Fibroblast of peridontal ligament (primary cell): ENCODE data around the gene PKP2.

Source experiments
- DNase-seq: peaks from one replicate; pipeline ENCODE4 v3.0.0-alpha.2; 2010; ENCODE audit errors: extremely low read depth

Gene PKP2

GRCh38 chr12:32896432-32897280 is at the start of gene PKP2:
TSS of gene PKP2 (minus strand) at chr12:32896777. CDS start at chr12:32896731, 46 bp downstream.
- no peak for DNase-seq

DNA sequence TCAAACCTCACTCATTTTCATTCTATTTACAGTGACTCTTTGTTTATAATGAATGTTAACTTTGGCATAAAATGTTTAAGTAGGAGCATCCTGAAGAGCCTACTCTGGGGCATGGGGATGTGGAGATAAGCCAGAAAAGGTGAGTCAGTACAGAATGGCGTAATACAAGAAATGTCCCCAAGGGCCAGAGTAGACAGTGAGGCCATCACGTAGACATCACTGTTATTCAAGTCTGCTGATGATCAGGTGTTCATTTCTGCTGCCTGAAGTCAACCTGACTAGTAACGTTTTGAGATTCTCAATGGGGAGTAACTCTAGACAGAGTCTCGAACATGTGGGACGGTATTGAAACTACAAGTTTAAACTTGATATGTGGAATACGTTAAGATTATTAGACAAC is 47.6 kb upstream of the PKP2 start:
- no peak for DNase-seq

DNA sequence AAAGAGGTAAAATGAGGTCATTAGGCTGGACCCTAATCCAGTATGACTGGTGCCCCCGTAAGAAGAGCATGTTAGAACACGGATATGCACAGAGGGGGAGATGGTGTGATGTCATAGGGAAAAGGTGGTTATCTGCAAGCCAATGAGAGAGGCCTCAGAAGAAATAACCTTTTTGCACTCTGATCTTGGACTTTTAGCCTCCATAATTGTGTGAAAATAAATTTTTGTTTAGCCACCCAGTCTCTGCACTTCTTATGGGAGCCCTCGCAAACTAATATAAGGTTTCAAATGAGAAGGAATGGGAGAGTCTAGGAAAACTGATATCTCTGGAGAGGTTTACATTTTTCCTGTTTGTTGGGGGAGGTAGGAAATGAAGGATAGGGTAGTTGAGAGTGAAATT is 43.2 kb upstream of the PKP2 start:
- DNase-seq, result no peak

GRCh38 chr12:32926963-32927362 is 30.4 kb upstream of the PKP2 start:
- no peak for DNase-seq

- no peak for DNase-seq
These were observed 29.8 kb upstream of the PKP2 start for GRCh38 chr12:32926356-32926755.

GRCh38 chr12:32922546-32923297 is 26.1 kb upstream of the PKP2 start:
- DNase-seq, result no peak

DNA sequence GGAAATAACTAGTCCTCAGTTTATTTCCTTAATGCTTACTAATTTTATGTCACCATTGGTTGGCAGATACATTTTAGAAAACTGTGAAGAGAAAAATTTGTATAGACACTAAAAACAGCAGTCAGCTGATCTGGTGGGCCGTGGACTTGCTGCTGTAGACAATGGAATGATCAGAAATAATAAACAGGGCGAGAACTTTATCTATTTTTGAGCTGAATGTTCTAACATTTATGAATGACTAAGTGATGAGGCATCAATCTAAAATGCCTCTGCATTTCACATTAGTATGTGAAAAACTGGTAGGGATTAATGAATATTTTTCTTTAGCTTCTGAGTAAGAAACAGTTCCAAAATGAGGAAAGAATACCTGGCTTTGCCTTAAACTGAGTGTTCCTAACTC is 24.8 kb upstream of the PKP2 start:
- DNase-seq, result no peak

DNA sequence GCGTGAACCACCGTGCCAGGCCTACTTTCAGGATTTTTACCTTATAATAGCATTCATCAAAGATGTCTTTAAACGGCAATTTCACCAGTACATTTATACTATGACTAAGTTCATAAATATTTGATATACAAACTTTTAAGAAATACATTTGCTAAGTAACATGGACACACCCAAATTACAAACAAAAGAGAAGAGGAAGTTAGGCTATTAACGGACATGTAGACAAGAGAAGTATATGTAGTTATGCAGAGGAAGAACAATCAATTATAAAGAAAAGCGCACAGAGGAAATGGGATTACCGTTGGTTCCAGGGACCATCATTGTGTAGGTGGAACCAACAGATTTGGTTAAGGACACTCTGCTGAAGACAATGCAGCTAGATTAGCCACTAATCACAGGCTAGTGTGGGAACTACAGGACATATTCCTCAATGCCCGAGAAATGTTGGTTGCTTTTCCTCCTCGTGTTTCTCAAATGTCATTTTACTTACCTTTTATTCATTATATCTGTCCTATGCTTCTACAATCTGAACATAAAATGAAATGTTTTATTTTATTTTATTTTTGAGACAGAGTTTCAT is 24.0 kb upstream of the PKP2 start:
- no peak for DNase-seq

GRCh38 chr12:32918890-32919801 is 22.6 kb upstream of the PKP2 start:
- DNase-seq, result no peak

DNA sequence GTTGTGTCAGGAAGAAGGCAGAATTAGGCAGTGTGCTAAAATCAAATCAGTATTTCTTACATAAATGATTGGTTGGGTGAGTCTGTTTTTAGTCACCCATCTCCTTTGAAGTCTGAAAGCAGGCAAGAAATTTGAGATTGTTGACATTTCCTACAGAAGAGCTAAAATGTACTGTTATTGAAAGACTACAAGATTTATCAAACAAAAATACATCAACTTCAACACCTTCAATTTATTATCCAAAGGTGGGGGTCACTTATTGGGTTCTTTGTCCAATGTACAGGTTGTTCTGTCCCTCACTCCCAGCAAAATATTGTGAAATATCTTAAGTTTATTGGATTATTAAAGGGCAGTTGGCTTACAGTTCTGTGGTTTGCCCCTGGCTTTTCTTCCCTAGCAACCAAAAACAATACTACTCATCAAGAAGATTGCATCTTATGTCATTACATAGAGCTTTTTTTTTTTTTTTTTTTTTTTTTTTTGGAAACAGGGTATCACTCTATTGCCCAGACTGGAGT is 20.6 kb upstream of the PKP2 start:
- DNase-seq, result no peak

GRCh38 chr12:32907898-32908476 is 11.4 kb upstream of the PKP2 start:
- no peak for DNase-seq

GRCh38 chr12:32907166-32907565 is 10.6 kb upstream of the PKP2 start:
- no peak for DNase-seq

DNA sequence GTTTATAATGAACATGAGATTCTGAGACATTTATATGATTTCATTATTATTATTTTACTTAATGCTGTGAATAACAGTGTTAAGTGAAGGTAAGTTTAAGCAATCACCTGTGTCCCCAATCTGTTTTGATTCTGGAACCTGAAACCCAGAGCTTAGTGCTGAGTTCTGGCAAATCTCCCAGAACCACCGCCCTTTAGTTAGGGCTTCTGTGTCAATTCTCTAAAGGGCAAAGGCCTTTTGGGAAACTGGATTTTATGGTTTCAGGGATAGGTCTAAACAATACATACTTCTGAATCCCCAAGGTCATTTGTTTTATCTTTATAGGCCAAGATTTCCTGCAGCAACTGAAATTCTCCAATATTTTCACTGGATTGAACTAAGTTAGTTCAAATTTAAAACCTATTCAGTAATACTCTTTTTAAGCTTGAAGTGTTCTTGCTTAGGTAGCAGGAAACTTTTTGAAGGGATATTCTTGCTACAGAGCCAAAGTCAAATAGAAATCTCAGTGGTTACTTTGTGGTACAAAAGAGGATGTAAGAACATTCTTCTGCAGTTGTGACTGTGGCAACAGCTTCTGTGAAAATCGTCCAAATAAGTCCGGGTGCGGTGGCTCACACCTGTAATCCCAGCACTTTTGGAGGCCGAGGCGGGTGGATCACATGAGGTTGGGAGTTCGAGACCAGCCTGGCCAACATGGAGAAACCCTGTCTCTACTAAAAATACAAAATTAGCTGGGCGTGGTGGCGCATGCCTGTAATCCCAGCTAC is 10.0 kb upstream of the PKP2 start:
- DNase-seq, result no peak

DNA sequence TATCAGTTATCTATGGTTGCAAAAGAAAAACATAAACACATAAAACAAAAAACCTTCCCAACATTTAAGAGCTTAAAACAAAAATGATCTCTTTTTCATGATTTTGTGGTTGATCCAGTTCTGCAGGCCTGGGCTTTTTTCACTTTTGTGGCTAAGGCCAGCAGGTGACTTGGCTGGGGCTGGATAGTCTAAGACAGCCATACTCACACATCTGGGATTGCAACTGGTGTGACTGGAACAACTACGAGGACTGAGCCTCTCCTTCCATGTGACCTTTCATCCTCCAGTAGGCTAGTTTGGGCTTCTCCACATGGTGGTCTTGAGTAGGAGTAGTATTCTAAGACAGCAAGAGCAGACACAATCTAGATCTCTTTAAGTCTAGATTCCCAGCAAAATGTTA is 7.2 kb upstream of the PKP2 start:
- DNase-seq, result no peak

- no peak for DNase-seq
These were observed 6.7 kb upstream of the PKP2 start for GRCh38 chr12:32903318-32903717.

DNA sequence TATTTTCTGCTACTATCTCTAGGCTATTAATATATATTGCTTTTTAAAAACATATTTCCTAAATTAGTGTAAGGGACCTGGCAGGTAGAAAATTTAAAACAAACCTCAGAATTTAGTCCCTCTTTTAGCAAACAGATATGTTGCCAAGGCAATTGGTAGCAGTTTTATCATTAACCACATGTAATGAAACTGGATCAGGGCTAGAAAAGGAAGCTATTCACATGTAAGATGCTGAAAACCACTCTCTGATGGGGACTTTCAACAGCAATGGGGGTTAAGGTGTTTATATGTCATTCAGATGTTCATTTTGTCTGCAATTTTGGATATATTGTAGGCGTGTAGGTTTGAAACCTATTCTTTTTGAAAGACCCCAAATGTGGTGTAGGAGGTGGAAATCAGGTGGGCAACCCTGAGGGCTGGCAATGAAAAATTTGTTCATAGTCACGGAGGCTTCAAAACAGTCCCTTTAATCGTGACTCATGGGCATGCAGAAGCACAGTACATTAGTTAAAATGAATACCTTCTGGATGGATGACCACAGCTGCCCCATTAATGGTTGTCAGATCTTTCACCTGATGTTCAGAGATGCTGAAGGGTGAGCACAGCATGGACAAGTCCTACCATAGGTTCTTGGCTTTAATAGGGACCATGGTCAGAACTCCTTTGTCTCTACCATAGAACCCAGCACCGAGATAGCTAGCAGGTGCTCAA is 5.9 kb upstream of the PKP2 start:
- no peak for DNase-seq

DNA sequence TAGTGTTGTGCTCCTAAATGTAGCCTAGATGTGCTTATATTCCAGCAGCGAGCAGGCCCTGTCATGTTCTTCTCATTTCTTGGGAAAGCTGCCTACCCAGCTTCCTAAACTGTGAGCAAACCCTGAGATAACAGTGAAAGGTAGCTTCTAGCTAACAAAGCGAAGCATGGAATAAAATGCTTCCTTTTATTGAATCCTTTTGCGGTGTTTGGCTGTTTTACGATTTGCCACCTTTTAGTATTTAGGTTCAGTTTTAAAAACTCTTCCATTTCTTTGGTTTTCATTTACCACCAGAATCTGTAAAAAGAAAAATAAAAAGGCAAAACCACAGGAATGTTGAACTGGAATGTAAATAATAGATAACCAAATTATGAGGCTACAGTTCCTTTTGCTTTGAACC is 5.0 kb upstream of the PKP2 start:
- no peak for DNase-seq

DNA sequence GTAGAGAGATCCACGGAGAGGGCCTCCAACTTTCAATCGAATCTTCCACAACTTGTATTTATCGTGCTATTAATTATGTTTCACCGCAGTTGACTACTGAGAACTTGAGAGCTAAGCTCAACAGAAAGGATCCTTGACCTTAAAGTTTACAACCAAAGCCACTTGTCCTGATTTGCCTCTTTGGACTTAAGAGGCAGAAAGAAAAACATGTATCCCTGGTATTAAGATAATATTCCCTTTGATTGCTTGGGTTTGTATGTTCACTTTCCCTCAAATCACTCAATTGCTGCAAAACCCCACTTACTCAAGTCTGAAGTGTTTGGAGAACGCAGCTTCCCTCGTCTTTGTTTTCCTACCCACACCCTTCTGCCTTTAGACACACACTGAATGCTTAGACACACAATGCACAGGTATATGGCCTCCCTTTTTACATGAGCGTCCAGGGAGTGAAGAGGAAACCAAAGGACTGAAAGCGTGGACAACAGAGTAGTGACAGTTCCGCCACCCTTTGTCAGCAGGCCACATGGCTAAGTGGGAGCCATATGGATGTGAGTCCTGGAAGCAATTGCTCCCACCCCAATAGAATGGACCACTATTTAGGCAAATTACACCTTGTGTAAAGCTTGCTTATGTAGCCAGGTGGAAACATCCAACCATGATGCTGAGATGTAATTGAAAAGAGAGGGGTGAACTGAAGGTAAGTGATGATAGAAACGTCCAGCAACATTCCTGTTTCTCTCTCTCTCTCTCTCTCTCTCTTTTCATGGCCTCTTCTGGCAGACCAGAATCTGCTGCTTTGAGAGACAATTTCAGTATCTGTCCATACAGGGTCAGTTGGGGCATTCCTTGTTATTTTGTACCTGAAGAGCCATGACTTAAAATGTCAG is 1.4 kb upstream of the PKP2 start:
- no peak for DNase-seq

GRCh38 chr12:32897281-32897610 is 669 bp upstream of the PKP2 start:
- DNase-seq, result no peak
